Measurements from ENCODE around the gene DLL4. TPM values are rescaled to one million over a fixed set of nuclear protein-coding genes. Genes with fewer than 3 reads are reported as not detected.

Gene DLL4
- total RNA-seq, 1 donor from 2014 or later = 0.54 TPM

- no peak for DNase-seq (ENCODE audit: extremely low spot score, unreplicated experiment)
- H3K27ac Mint-ChIP-seq (ENCODE audit: unreplicated experiment) = no peak overlapping the region
- TF ChIP-seq CTCF (IDR thresholded peaks at IDR 0.05) = no peak
- no peaks in the 10 kb centered on the region for H3K36me3 Mint-ChIP-seq (ENCODE audit: unreplicated experiment)
- H3K9me3 Mint-ChIP-seq (ENCODE audit: unreplicated experiment) = no peaks in the 10 kb centered on the region
- peaks cover 2% of the 10 kb centered on the region for H3K27me3 Mint-ChIP-seq (ENCODE audit: unreplicated experiment)
- H3K4me1 Mint-ChIP-seq (ENCODE audit: unreplicated experiment) = peaks cover 24% of the 10 kb centered on the region
- H3K4me3 Mint-ChIP-seq (ENCODE audit: unreplicated experiment) = no peak overlapping the region
Measured at GRCh38 chr15:40944510-40945296, 15.6 kb downstream of the DLL4 start.

GRCh38 chr15:40948706-40949473, 19.8 kb downstream of the DLL4 start:
- no peak for TF ChIP-seq CTCF (IDR thresholded peaks at IDR 0.05)
- H3K27me3 Mint-ChIP-seq (ENCODE audit: unreplicated experiment) = peaks cover 2% of the 10 kb centered on the region
- H3K9me3 Mint-ChIP-seq (ENCODE audit: unreplicated experiment) = no peaks in the 10 kb centered on the region
- peaks cover 17% of the 10 kb centered on the region for H3K4me1 Mint-ChIP-seq (ENCODE audit: unreplicated experiment)
- H3K36me3 Mint-ChIP-seq (ENCODE audit: unreplicated experiment) = no peaks in the 10 kb centered on the region
- H3K27ac Mint-ChIP-seq (ENCODE audit: unreplicated experiment) = no peak overlapping the region
- H3K4me3 Mint-ChIP-seq (ENCODE audit: unreplicated experiment) = no peak overlapping the region
- DNase-seq (ENCODE audit: extremely low spot score, unreplicated experiment) = no peak

- Mint-ChIP-seq H3K4me3 (ENCODE audit: unreplicated experiment) (no peak overlapping the region), H3K27ac (ENCODE audit: unreplicated experiment) (no peak overlapping the region), H3K27me3 (ENCODE audit: unreplicated experiment) (peaks cover 2% of the 10 kb centered on the region), H3K9me3 (ENCODE audit: unreplicated experiment) (no peaks in the 10 kb centered on the region), H3K4me1 (ENCODE audit: unreplicated experiment) (peaks cover 26% of the 10 kb centered on the region), H3K36me3 (ENCODE audit: unreplicated experiment) (peaks cover 7% of the 10 kb centered on the region)
- TF ChIP-seq CTCF (IDR thresholded peaks at IDR 0.05) = no peak
- DNase-seq (ENCODE audit: extremely low spot score, unreplicated experiment) = no peak
Measured at GRCh38 chr15:40949756-40950207, 20.6 kb downstream of the DLL4 start.

- no peak for TF ChIP-seq CTCF (IDR thresholded peaks at IDR 0.05)
- Mint-ChIP-seq H3K27me3 (ENCODE audit: unreplicated experiment) (no peaks in the 10 kb centered on the region), H3K9me3 (ENCODE audit: unreplicated experiment) (no peaks in the 10 kb centered on the region), H3K4me1 (ENCODE audit: unreplicated experiment) (peaks cover 38% of the 10 kb centered on the region), H3K27ac (ENCODE audit: unreplicated experiment) (peak overlapping the region; percentile 97), H3K4me3 (ENCODE audit: unreplicated experiment) (peak overlapping the region; percentile 94), H3K36me3 (ENCODE audit: unreplicated experiment) (peaks cover 16% of the 10 kb centered on the region)
- DNase-seq (ENCODE audit: extremely low spot score, unreplicated experiment) = no peak
Measured at GRCh38 chr15:40951764-40952163, 22.6 kb downstream of the DLL4 start.

GRCh38 chr15:40952301-40952900, 23.3 kb downstream of the DLL4 start:
- TF ChIP-seq CTCF (IDR thresholded peaks at IDR 0.05) = no peak
- Mint-ChIP-seq H3K4me3 (ENCODE audit: unreplicated experiment) (peak overlapping the region; percentile 94), H3K36me3 (ENCODE audit: unreplicated experiment) (peaks cover 16% of the 10 kb centered on the region), H3K4me1 (ENCODE audit: unreplicated experiment) (peaks cover 38% of the 10 kb centered on the region), H3K27me3 (ENCODE audit: unreplicated experiment) (no peaks in the 10 kb centered on the region), H3K9me3 (ENCODE audit: unreplicated experiment) (no peaks in the 10 kb centered on the region), H3K27ac (ENCODE audit: unreplicated experiment) (peak overlapping the region; percentile 97)
- no peak for DNase-seq (ENCODE audit: extremely low spot score, unreplicated experiment)
